Testis (tissue), 3 donors: Measurements from ENCODE around the gene TBC1D1. TPM values are rescaled to one million over a fixed set of nuclear protein-coding genes. Genes with fewer than 3 reads are reported as not detected.
A peak's percentile ranks its signal among the peaks of the same experiment; 100 is the strongest.

Experiments
- DNase-seq: peaks from one replicate; pipeline ENCODE4 v3.0.0-alpha.2; 2019
- H3K27ac ChIP-seq, 2 donors: fragments of 200-600 bp; sonication (generic); one replicate each; pipeline ENCODE4 v1.5.1; 2019
- H3K27me3 ChIP-seq: fragments of 200-600 bp; sonication (generic); one replicate; pipeline ENCODE4 v1.5.1; 2019
- H3K36me3 ChIP-seq: fragments of 200-600 bp; sonication (generic); one replicate; pipeline ENCODE4 v1.5.1; 2017; ENCODE audit warnings: low read depth; ENCODE audit errors: missing control alignments
- H3K4me1 ChIP-seq: fragments of 200-600 bp; sonication (generic); one replicate; pipeline ENCODE4 v1.5.1; 2019
- H3K4me3 ChIP-seq, 2 donors: fragments of 200-600 bp; sonication (generic); one replicate each; pipeline ENCODE4 v1.5.1; 2017 to 2019
- H3K9me3 ChIP-seq: fragments of 200-600 bp; sonication (generic); one replicate; pipeline ENCODE4 v1.5.1; 2017
- CTCF ChIP-seq, 3 experiments: fragments of 450-650 bp in 2 of 3; fragments of 200-600 bp in 1 of 3; sonication (generic) in 1 of 3; IDR thresholded peaks; one replicate each; pipeline ENCODE4 v1.5.1; 2016 to 2019; ENCODE audit warnings: antibody characterized with exemption in 3 of 3, mild to moderate bottlenecking in 2 of 3, moderate library complexity in 1 of 3
- POLR2A ChIP-seq: fragments of 450-650 bp; IDR thresholded peaks from one replicate; pipeline ENCODE4 v1.6.1; 2017; ENCODE audit warnings: antibody characterized with exemption, mild to moderate bottlenecking, moderate library complexity
- WGBS, 2 donors: methylation state at CpG; one replicate each; pipeline ENCODE4 v1.1.5; 2018; 5-methylcytosine and 5-hydroxymethylcytosine counted together
- intact Hi-C: fragments of 100-400 bp; cut with DNase I; formaldehyde crosslinking; loops from one replicate; pipeline ENCODE4 v1.15.1; 2023; ENCODE audit warnings: low total_unique reads
- polyA plus RNA-seq: library from polyadenylated mRNA; stranded (reverse); fragments of 350-450 nt; fragmentation: Illumina TruSeq; extraction: RNeasy Lipid Tissue Mini Kit (QIAGEN cat#74804); gene quantifications from one replicate; pipeline ENCODE4 v1.2.3, GENCODE V29; 2014; ENCODE audit warnings: low read depth, low replicate concordance; ENCODE audit not compliant: insufficient read depth
- total RNA-seq, 2 donors: library from RNA; depleted of rRNA; stranded (reverse); fragments of >200 nt; gene quantifications; one replicate each; pipeline ENCODE4 v1.2.3, GENCODE V29; 2016

Gene TBC1D1
- total and polyA plus RNA-seq, 3 donors from 2014 or later = 130 to 208 (median 167) TPM

GRCh38 chr4:37908488-37909331 lies 17.8 kb downstream of the TBC1D1 start:
- H3K27ac ChIP-seq = peak overlapping the region in 1 of 2 donors; percentile 10
- no peaks in the 10 kb centered on the region for H3K4me1 ChIP-seq
- TF ChIP-seq CTCF (IDR thresholded peaks at IDR 0.05) (no peak), POLR2A (no peak)
- no peaks in the 10 kb centered on the region for H3K36me3 ChIP-seq
- H3K9me3 ChIP-seq = no peaks in the 10 kb centered on the region
- peak overlapping the region; percentile 6 to 13 for H3K4me3 ChIP-seq
- no peak for DNase-seq
- no peaks in the 10 kb centered on the region for H3K27me3 ChIP-seq
- intact Hi-C loops = no loop called here
- WGBS, 2 donors = 22 to 46% methylated on average over 21 of the region's 21 CpGs

- no peak for TF ChIP-seq CTCF (IDR thresholded peaks at IDR 0.05)
- TF ChIP-seq POLR2A = no peak
- Histone ChIP-seq H3K27ac (no peak overlapping the region), H3K36me3 (no peaks in the 10 kb centered on the region), H3K27me3 (no peaks in the 10 kb centered on the region), H3K4me3 (no peak overlapping the region), H3K9me3 (no peaks in the 10 kb centered on the region), H3K4me1 (no peaks in the 10 kb centered on the region)
- 71 to 80% methylated on average over 8 of the region's 8 CpGs for WGBS, 2 donors
- DNase-seq = no peak
- intact Hi-C loops = no loop called here
Measured at GRCh38 chr4:37909332-37910090, 18.6 kb downstream of the TBC1D1 start.

GRCh38 chr4:37910091-37910486 lies 19.2 kb downstream of the TBC1D1 start:
- H3K27ac ChIP-seq = no peak overlapping the region
- H3K36me3 ChIP-seq = no peaks in the 10 kb centered on the region

GRCh38 chr4:37914539-37914938 lies 23.7 kb downstream of the TBC1D1 start:
- Histone ChIP-seq H3K36me3 (no peaks in the 10 kb centered on the region), H3K4me3 (no peak overlapping the region), H3K27ac (no peak overlapping the region), H3K27me3 (no peaks in the 10 kb centered on the region), H3K4me1 (no peaks in the 10 kb centered on the region), H3K9me3 (no peaks in the 10 kb centered on the region)
- TF ChIP-seq POLR2A = no peak
- no peak for TF ChIP-seq CTCF (IDR thresholded peaks at IDR 0.05)
- no peak for DNase-seq
- intact Hi-C loops = no loop called here
- 89 to 93% methylated on average over 3 of the region's 3 CpGs for WGBS, 2 donors

More at GRCh38 chr4:37910091-37910486, 19.2 kb downstream of the TBC1D1 start:
- no peaks in the 10 kb centered on the region for H3K27me3 ChIP-seq
- DNase-seq = no peak
- 30 to 74% methylated on average over 1 of the region's 1 CpG for WGBS, 2 donors
- H3K4me1 ChIP-seq = no peaks in the 10 kb centered on the region
- H3K4me3 ChIP-seq = no peak overlapping the region
- intact Hi-C loops = no loop called here
- TF ChIP-seq CTCF (IDR thresholded peaks at IDR 0.05) = no peak
- TF ChIP-seq POLR2A = no peak
- no peaks in the 10 kb centered on the region for H3K9me3 ChIP-seq
